Measurements from ENCODE around the gene MYH11.

MYH11 gene

DNA sequence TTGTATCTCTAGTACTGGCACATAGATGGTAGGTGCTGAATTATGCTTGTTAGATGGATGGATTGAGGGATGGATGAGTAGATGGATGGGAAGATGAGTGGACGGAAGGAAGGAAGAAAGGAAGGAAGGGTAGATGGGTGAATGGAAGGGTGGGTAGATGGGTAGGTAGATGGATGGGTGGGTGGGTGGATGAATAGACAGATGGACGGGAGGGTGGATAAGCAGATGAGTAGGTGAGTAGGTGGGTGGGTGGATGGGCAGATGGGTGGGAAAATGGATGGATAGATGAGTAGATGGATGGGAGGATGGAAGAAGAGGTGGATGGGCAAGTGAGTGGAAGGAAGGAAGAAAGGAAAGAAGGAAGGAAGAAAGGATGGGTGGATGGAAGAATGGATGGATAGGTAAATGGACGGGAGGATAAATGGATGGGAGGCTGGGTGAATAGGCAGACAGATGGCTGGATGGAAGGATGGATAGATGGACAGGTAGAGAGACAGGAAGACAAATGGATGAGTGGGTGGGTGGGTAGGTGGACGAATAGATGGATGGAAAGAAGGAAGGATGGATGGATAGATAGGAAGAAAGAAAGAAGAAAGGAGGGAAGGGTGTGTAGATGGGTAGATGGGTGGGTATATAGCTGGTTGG lies 56.9 kb downstream of the MYH11 start:
- no peaks in the 10 kb centered on the region; the same call in 1 of the 2 replicates for H3K27me3 ChIP-seq (ENCODE audit: low read depth, low read length)
- H2AFZ ChIP-seq (ENCODE audit: low read depth, low read length) = no peak overlapping the region
- H3K79me2 ChIP-seq (ENCODE audit: low read length) = no peaks in the 10 kb centered on the region
- H3K4me2 ChIP-seq (ENCODE audit: low read length) = no peak overlapping the region
- no peaks in the 10 kb centered on the region for H3K9me3 ChIP-seq (ENCODE audit: insufficient read depth, low read length)
- H4K20me1 ChIP-seq (ENCODE audit: insufficient read depth, low read length) = no peaks in the 10 kb centered on the region
- H3K27ac ChIP-seq (ENCODE audit: low read length) = no peak overlapping the region
- H3K4me1 ChIP-seq (ENCODE audit: low read length) = no peaks in the 10 kb centered on the region
- TF ChIP-seq, protein P1, sequence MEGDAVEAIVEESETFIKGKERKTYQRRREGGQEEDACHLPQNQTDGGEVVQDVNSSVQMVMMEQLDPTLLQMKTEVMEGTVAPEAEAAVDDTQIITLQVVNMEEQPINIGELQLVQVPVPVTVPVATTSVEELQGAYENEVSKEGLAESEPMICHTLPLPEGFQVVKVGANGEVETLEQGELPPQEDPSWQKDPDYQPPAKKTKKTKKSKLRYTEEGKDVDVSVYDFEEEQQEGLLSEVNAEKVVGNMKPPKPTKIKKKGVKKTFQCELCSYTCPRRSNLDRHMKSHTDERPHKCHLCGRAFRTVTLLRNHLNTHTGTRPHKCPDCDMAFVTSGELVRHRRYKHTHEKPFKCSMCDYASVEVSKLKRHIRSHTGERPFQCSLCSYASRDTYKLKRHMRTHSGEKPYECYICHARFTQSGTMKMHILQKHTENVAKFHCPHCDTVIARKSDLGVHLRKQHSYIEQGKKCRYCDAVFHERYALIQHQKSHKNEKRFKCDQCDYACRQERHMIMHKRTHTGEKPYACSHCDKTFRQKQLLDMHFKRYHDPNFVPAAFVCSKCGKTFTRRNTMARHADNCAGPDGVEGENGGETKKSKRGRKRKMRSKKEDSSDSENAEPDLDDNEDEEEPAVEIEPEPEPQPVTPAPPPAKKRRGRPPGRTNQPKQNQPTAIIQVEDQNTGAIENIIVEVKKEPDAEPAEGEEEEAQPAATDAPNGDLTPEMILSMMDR (IDR thresholded peaks at IDR 0.05; ENCODE audit: low read depth, low read length) = no peak
- TF ChIP-seq EZH2phosphoT487 (IDR thresholded peaks at IDR 0.05; ENCODE audit: low read depth) = no peak
- no peaks in the 10 kb centered on the region for H3K36me3 ChIP-seq (replicated peaks; ENCODE audit: low read depth, low read length)
- H3K4me3 ChIP-seq (ENCODE audit: low read length) = no peak overlapping the region
- H3K9ac ChIP-seq (ENCODE audit: low read length) = no peak overlapping the region

DNA sequence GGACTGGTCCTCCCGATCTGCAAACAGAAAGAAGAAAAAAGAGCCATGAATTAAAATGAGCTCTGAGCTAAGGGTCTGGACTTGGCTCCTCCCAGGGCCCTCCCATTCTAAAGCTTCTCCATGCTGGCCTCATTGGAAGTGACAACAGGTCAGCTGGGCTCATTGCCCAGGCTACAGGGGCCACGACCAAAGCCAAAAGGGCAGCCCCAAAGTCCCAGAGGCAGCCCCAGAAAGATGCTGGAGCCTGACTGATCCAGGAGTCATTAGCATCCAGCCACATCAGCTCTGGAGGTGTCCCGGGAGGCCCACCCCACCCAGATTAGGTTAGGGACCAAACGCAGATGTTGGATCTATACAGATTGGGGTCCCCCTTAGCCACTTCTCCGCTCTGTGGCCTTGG lies 58.2 kb downstream of the MYH11 start:
- H3K27me3 ChIP-seq (ENCODE audit: low read depth, low read length) = no peaks in the 10 kb centered on the region; the same call in 1 of the 2 replicates
- H3K27ac ChIP-seq (ENCODE audit: low read length) = no peak overlapping the region
- H3K9ac ChIP-seq (ENCODE audit: low read length) = no peak overlapping the region
- no peaks in the 10 kb centered on the region for H3K36me3 ChIP-seq (replicated peaks; ENCODE audit: low read depth, low read length)
- no peak overlapping the region for H2AFZ ChIP-seq (ENCODE audit: low read depth, low read length)
- no peaks in the 10 kb centered on the region for H3K79me2 ChIP-seq (ENCODE audit: low read length)
- H3K4me1 ChIP-seq (ENCODE audit: low read length) = no peaks in the 10 kb centered on the region
- H3K4me2 ChIP-seq (ENCODE audit: low read length) = no peak overlapping the region
- no peaks in the 10 kb centered on the region for H3K9me3 ChIP-seq (ENCODE audit: insufficient read depth, low read length)
- TF ChIP-seq, protein P1 (IDR thresholded peaks at IDR 0.05; ENCODE audit: low read depth, low read length) = no peak
- TF ChIP-seq EZH2phosphoT487 (IDR thresholded peaks at IDR 0.05; ENCODE audit: low read depth) = no peak
- no peak overlapping the region for H3K4me3 ChIP-seq (ENCODE audit: low read length)
- no peaks in the 10 kb centered on the region for H4K20me1 ChIP-seq (ENCODE audit: insufficient read depth, low read length)

DNA sequence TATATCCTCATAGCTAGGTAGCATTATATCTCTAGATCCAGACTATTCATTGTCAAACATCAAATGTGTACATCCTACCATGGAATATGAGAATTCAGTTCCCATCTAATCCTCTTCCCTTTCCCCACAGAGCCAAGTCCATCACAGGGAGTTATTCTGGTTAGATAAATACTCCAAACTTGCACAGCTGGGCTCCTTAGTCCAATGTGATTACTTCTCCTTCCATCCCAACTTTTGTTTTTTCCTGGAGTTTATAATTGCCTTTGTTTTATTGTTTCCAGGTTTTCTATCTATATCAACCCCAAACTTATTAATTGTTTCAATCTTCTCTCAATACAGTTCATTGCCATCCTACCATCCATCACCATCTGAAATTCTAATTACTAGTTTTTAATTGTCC lies 59.9 kb downstream of the MYH11 start:
- Histone ChIP-seq H3K36me3 (replicated peaks; ENCODE audit: low read depth, low read length) (no peaks in the 10 kb centered on the region), H4K20me1 (ENCODE audit: insufficient read depth, low read length) (no peaks in the 10 kb centered on the region), H3K27ac (ENCODE audit: low read length) (no peak overlapping the region), H3K27me3 (ENCODE audit: low read depth, low read length) (no peaks in the 10 kb centered on the region; the same call in 1 of the 2 replicates), H3K4me1 (ENCODE audit: low read length) (no peaks in the 10 kb centered on the region), H3K79me2 (ENCODE audit: low read length) (no peaks in the 10 kb centered on the region), H3K9me3 (ENCODE audit: insufficient read depth, low read length) (no peaks in the 10 kb centered on the region), H2AFZ (ENCODE audit: low read depth, low read length) (no peak overlapping the region), H3K9ac (ENCODE audit: low read length) (no peak overlapping the region), H3K4me2 (ENCODE audit: low read length) (no peak overlapping the region), H3K4me3 (ENCODE audit: low read length) (no peak overlapping the region)
- TF ChIP-seq EZH2phosphoT487 (IDR thresholded peaks at IDR 0.05; ENCODE audit: low read depth) = no peak
- TF ChIP-seq, protein P1 (IDR thresholded peaks at IDR 0.05; ENCODE audit: low read depth, low read length) = no peak

DNA sequence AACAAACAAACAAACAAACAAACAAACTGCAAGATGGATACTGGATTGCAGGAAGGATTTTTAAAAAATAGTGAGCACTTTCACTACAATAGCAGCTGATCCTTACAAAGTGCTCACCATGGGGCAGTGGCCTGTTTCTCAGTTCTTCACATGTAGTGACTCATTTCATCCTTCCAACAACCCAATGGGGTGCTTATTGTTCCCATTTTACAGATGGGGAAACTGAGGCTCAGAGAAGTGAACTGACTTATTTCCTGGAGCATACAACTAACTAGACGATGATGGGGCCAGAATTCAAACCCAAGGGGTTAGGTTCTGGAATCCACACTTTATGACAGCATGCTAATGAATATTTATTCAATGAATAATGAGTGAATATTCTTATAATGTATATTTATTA lies 61.2 kb downstream of the MYH11 start:
- TF ChIP-seq EZH2phosphoT487 (IDR thresholded peaks at IDR 0.05; ENCODE audit: low read depth) = no peak
- TF ChIP-seq, protein P1 (IDR thresholded peaks at IDR 0.05; ENCODE audit: low read depth, low read length) = no peak
- H4K20me1 ChIP-seq (ENCODE audit: insufficient read depth, low read length) = no peaks in the 10 kb centered on the region

More for the DNA sequence above, 61.2 kb downstream of the MYH11 start:
- Histone ChIP-seq H3K4me1 (ENCODE audit: low read length) (no peaks in the 10 kb centered on the region), H3K27me3 (ENCODE audit: low read depth, low read length) (no peaks in the 10 kb centered on the region; the same call in 1 of the 2 replicates), H3K4me2 (ENCODE audit: low read length) (no peak overlapping the region), H3K9ac (ENCODE audit: low read length) (no peak overlapping the region), H3K36me3 (replicated peaks; ENCODE audit: low read depth, low read length) (no peaks in the 10 kb centered on the region), H3K79me2 (ENCODE audit: low read length) (no peaks in the 10 kb centered on the region), H3K27ac (ENCODE audit: low read length) (no peak overlapping the region), H3K9me3 (ENCODE audit: insufficient read depth, low read length) (no peaks in the 10 kb centered on the region), H3K4me3 (ENCODE audit: low read length) (no peak overlapping the region), H2AFZ (ENCODE audit: low read depth, low read length) (no peak overlapping the region)
